Hepatocyte (in vitro differentiated cells): ENCODE results near the gene SLIT2. TPM values are rescaled to one million over a fixed set of nuclear protein-coding genes. Genes with fewer than 3 reads are reported as not detected.

Source experiments
- DNase-seq: peaks from one replicate; pipeline ENCODE4 v3.0.0-alpha.2; 2016; ENCODE audit warnings: low spot score
- H2AFZ ChIP-seq: fragments of 200-600 bp; sonication (generic); 2 replicates; pipeline ENCODE4 v1.6.0; 2016; ENCODE audit warnings: antibody characterized with exemption, mild to moderate bottlenecking
- H3K27ac ChIP-seq: fragments of 200-600 bp; sonication (generic); 2 replicates; pipeline ENCODE4 v1.5.1; 2016; ENCODE audit warnings: mild to moderate bottlenecking
- H3K27me3 ChIP-seq: fragments of 200-600 bp; sonication (generic); 2 replicates; pipeline ENCODE4 v1.6.1; 2016
- H3K36me3 ChIP-seq: fragments of 200-600 bp; sonication (generic); replicated peaks from 2 replicates; pipeline ENCODE4 v1.5.1; 2016; ENCODE audit warnings: low read depth; ENCODE audit not compliant: insufficient read depth
- H3K4me1 ChIP-seq: fragments of 200-600 bp; sonication (generic); 2 replicates; pipeline ENCODE4 v1.5.1; 2016; ENCODE audit warnings: mild to moderate bottlenecking, moderate library complexity; ENCODE audit not compliant: insufficient read depth
- H3K4me2 ChIP-seq: fragments of 200-600 bp; sonication (generic); 2 replicates; pipeline ENCODE4 v1.6.0; 2016
- H3K4me3 ChIP-seq: fragments of 200-600 bp; sonication (generic); 2 replicates; pipeline ENCODE4 v1.5.1; 2016; ENCODE audit warnings: mild to moderate bottlenecking
- H3K79me2 ChIP-seq: fragments of 200-600 bp; sonication (generic); 2 replicates; pipeline ENCODE4 v1.6.0; 2017; ENCODE audit warnings: mild to moderate bottlenecking
- H3K9me2 ChIP-seq: fragments of 200-600 bp; sonication (generic); replicated peaks from 2 replicates; pipeline ENCODE4 v1.6.0; 2017; ENCODE audit warnings: mild to moderate bottlenecking; ENCODE audit not compliant: insufficient read depth
- H3K9me3 ChIP-seq: fragments of 200-600 bp; sonication (generic); 2 replicates; pipeline ENCODE4 v1.5.1; 2016; ENCODE audit warnings: low read depth, mild to moderate bottlenecking
- H4K20me1 ChIP-seq: fragments of 200-600 bp; sonication (generic); 2 replicates; pipeline ENCODE4 v1.6.0; 2016; ENCODE audit warnings: mild to moderate bottlenecking; ENCODE audit not compliant: insufficient read depth, poor library complexity, severe bottlenecking
- EZH2 ChIP-seq: fragments of 200-600 bp; sonication (generic); IDR thresholded peaks from 2 replicates; pipeline ENCODE4 v1.6.1; 2016; ENCODE audit warnings: antibody characterized with exemption, mild to moderate bottlenecking, borderline replicate concordance
- EZH2phosphoT487 ChIP-seq: fragments of 200-600 bp; sonication (generic); IDR thresholded peaks from one replicate; pipeline ENCODE4 v1.6.1; 2018; ENCODE audit warnings: antibody characterized with exemption, mild to moderate bottlenecking, low read depth, moderate library complexity; ENCODE audit not compliant: unreplicated experiment, severe bottlenecking
- WGBS: methylation state at CpG from one replicate; pipeline ENCODE4 v1.1.6; 2016; ENCODE audit warnings: low lambda C conversion rate; ENCODE audit errors: missing lambda C conversion rate; 5-methylcytosine and 5-hydroxymethylcytosine counted together
- polyA plus RNA-seq: library from polyadenylated mRNA; unstranded; fragments of >200 nt; fragmentation: Nextera tagmentation; extraction: Ambion mirVana; gene quantifications from 2 replicates; pipeline ENCODE4 v1.2.1, GENCODE V29; 2016
- total RNA-seq: library from RNA; depleted of rRNA; stranded (reverse); fragments of >200 nt; gene quantifications from 2 replicates; pipeline ENCODE4 v1.2.3, GENCODE V29; 2014
- TF ChIP-seq, protein P1 (sequence below): fragments of 200-600 bp; sonication (generic); IDR thresholded peaks from 2 replicates; pipeline ENCODE4 v1.5.1; 2016; ENCODE audit warnings: antibody characterized with exemption, mild to moderate bottlenecking; ENCODE audit not compliant: poor library complexity

SLIT2 gene
- total and polyA plus RNA-seq, 2 experiments from 2014 or later: 29.2 to 33.1 TPM

DNA sequence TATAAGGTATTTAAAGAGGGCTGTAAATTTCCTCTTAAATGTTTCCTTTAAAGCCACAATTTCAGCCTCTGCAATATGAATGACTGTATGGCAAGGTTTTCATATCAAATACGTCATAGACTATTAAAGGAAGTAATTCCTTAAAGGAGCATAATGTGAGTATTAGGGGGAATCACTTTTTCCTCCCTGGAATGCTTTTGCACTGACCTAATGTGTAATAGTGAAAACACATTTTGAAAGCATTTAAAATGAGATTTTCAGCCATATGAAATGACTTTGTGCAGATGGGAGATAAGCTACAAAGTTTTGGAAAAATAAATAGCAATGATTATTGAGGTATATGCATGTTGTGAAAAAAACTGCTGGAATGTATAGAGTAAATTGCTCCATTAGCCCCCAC lies 17.6 kb downstream of the SLIT2 start:
- Histone ChIP-seq H3K27me3 (no peaks in the 10 kb centered on the region), H3K4me3 (no peak overlapping the region), H3K9me2 (no peaks in the 10 kb centered on the region), H3K4me2 (no peak overlapping the region), H2AFZ (no peak overlapping the region), H3K9me3 (no peaks in the 10 kb centered on the region), H3K36me3 (no peaks in the 10 kb centered on the region), H3K4me1 (peaks cover 6% of the 10 kb centered on the region), H4K20me1 (peaks cover 3% of the 10 kb centered on the region), H3K79me2 (peaks cover 5% of the 10 kb centered on the region), H3K27ac (no peak overlapping the region)
- TF ChIP-seq EZH2 (no peak), EZH2phosphoT487 (no peak)
- TF ChIP-seq, protein P1, sequence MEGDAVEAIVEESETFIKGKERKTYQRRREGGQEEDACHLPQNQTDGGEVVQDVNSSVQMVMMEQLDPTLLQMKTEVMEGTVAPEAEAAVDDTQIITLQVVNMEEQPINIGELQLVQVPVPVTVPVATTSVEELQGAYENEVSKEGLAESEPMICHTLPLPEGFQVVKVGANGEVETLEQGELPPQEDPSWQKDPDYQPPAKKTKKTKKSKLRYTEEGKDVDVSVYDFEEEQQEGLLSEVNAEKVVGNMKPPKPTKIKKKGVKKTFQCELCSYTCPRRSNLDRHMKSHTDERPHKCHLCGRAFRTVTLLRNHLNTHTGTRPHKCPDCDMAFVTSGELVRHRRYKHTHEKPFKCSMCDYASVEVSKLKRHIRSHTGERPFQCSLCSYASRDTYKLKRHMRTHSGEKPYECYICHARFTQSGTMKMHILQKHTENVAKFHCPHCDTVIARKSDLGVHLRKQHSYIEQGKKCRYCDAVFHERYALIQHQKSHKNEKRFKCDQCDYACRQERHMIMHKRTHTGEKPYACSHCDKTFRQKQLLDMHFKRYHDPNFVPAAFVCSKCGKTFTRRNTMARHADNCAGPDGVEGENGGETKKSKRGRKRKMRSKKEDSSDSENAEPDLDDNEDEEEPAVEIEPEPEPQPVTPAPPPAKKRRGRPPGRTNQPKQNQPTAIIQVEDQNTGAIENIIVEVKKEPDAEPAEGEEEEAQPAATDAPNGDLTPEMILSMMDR: no peak
- no peak for DNase-seq
- 82% methylated on average over 1 of the region's 1 CpG for WGBS

DNA sequence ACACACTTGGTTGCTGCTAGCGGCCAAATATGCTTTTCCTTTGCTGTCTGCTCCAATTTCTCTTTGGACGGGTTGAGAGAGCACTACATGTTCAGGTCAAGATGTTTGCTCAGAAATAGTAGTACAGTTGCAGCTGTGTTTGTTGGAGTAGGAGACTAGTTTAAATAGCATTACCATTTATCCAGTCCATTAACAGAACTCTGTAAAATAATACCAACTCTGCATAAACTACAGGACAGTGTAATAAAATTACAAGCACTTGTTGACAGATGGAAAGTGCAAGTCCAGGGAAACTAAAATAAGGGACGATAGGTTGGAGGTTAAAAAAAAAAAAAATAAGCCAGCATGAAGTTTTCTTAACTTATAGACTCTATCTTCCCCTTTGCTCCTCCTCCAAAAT lies 20.2 kb downstream of the SLIT2 start:
- no peak overlapping the region for H3K27ac ChIP-seq
- no peak overlapping the region for H3K4me3 ChIP-seq
- H3K79me2 ChIP-seq: peaks cover 5% of the 10 kb centered on the region
- no peak for DNase-seq
- no peaks in the 10 kb centered on the region for H3K9me3 ChIP-seq
- peaks cover 3% of the 10 kb centered on the region for H4K20me1 ChIP-seq
- peak overlapping the region; percentile 22 for H3K4me2 ChIP-seq
- H3K36me3 ChIP-seq: no peaks in the 10 kb centered on the region
- no peak overlapping the region for H2AFZ ChIP-seq
- TF ChIP-seq, protein P1: no peak
- TF ChIP-seq EZH2 (no peak), EZH2phosphoT487 (no peak)
- no peaks in the 10 kb centered on the region for H3K9me2 ChIP-seq
- WGBS: 56% methylated on average over 3 of the region's 3 CpGs
- peaks cover 6% of the 10 kb centered on the region for H3K4me1 ChIP-seq
- H3K27me3 ChIP-seq: no peaks in the 10 kb centered on the region

DNA sequence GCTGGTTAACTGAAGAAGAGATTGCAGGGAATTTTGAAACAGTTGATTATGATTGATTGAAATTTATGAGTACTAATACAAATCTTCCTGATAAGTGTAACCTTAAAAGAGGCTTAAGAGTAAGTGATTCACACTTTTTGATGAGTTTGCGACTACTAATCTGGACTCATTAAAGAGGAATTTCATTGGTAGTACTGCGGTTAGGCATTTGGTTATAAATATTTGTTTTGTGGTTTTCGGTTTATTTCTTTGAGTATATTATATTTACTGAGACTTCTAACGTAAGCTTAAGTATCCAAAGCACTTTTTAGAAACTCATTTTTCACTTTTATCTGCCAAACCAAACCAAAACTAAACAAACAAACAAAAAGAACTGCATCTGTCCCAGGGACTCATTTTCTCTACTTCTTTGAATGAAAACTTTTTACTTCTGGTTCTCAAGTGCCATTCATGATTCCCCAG lies 20.7 kb downstream of the SLIT2 start:
- peaks cover 6% of the 10 kb centered on the region for H3K4me1 ChIP-seq
- no peaks in the 10 kb centered on the region for H3K9me3 ChIP-seq
- H3K27ac ChIP-seq: no peak overlapping the region
- DNase-seq: no peak
- H3K36me3 ChIP-seq: no peaks in the 10 kb centered on the region
- H3K4me3 ChIP-seq: no peak overlapping the region
- no peaks in the 10 kb centered on the region for H3K27me3 ChIP-seq
- TF ChIP-seq EZH2: no peak
- TF ChIP-seq, protein P1: no peak
- no peak for TF ChIP-seq EZH2phosphoT487
- peaks cover 5% of the 10 kb centered on the region for H3K79me2 ChIP-seq
- H4K20me1 ChIP-seq: peaks cover 3% of the 10 kb centered on the region
- H3K4me2 ChIP-seq: peak overlapping the region; percentile 22
- no peaks in the 10 kb centered on the region for H3K9me2 ChIP-seq
- H2AFZ ChIP-seq: no peak overlapping the region
- 54% methylated on average over 4 of the region's 4 CpGs for WGBS

DNA sequence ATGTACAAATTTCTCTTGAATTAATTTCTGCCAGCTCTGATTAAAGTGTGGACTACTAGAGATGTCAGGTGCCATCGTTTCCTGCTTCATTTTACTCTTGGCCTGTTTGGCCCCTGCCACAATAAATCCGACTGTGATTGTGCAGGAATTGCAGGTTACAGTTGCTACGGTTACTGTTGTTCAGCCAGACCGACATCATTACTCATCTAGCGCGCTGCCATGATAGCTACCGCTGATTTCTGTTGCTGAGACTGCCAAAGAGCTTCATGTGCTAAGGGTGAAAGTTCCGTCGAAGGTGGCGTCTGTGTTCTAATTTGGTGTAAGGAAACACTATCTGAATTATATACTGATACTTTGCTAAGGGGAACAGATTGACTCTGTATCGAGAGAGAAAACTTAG lies 22.1 kb downstream of the SLIT2 start:
- H3K4me3 ChIP-seq: no peak overlapping the region
- H2AFZ ChIP-seq: no peak overlapping the region
- TF ChIP-seq, protein P1: no peak
- TF ChIP-seq EZH2: no peak
- TF ChIP-seq EZH2phosphoT487: no peak
- peaks cover 3% of the 10 kb centered on the region for H4K20me1 ChIP-seq
- H3K9me2 ChIP-seq: no peaks in the 10 kb centered on the region
- peaks cover 5% of the 10 kb centered on the region for H3K79me2 ChIP-seq
- no peaks in the 10 kb centered on the region for H3K9me3 ChIP-seq
- WGBS: 92% methylated on average over 11 of the region's 11 CpGs
- H3K27ac ChIP-seq: no peak overlapping the region
- no peak overlapping the region for H3K4me2 ChIP-seq
- DNase-seq: no peak
- H3K4me1 ChIP-seq: peaks cover 17% of the 10 kb centered on the region
- H3K27me3 ChIP-seq: no peaks in the 10 kb centered on the region
- no peaks in the 10 kb centered on the region for H3K36me3 ChIP-seq
